Spleen (tissue), 7 donors: ENCODE results near the gene CCR9.

Experiments
- POLR2AphosphoS5 ChIP-seq, 3 donors: sonication (generic); formaldehyde crosslinking; IDR thresholded peaks; one replicate each; pipeline ENCODE4 v1.5.1; 2017; ENCODE audit warnings: antibody characterized with exemption in 3 of 3
- TF ChIP-seq, protein P1 (sequence below), 11 experiments: fragments of 200-600 bp in 7 of 11; fragments of 450-650 bp in 4 of 11; sonication (generic) in 4 of 11; IDR thresholded peaks in 8 of 11; conservative IDR thresholded peaks in 3 of 11; 1 replicate in 7 of 11; 2 replicates in 4 of 11; pipeline versions ENCODE4 v1.4.0 to v1.8.0; 2016 to 2021; ENCODE audit warnings: antibody characterized with exemption in 11 of 11, inconsistent platforms in 4 of 11, mild to moderate bottlenecking in 1 of 11
- donor health status: DM: no; HTN: no; CAD: no; lungs with moderate emphysema.
- donor health status: DM: no; HTN: no; CAD: no.
- donor health status: DM: no; HTN: no; CAD: no.

DNA sequence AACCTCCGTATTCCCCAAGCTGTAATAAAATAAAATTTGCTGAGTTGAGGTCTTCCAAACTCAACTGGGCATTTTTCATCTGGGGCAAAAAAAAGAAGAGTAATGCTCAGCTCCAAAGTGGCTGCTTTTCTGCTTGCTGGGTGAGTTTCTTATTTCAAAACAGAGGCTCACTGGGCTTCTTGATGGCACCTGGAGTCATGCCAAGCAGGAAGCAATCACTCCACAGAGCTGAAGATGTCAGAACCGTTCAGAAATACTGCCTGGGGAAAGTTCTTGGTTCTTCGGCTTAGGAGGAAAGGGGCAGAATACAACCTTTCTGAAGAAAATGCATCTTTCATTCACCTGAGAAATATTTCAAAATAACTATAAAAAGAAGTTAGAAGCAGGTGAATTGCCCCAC, 4.1 kb downstream of the CCR9 start:
- TF ChIP-seq, protein P1, sequence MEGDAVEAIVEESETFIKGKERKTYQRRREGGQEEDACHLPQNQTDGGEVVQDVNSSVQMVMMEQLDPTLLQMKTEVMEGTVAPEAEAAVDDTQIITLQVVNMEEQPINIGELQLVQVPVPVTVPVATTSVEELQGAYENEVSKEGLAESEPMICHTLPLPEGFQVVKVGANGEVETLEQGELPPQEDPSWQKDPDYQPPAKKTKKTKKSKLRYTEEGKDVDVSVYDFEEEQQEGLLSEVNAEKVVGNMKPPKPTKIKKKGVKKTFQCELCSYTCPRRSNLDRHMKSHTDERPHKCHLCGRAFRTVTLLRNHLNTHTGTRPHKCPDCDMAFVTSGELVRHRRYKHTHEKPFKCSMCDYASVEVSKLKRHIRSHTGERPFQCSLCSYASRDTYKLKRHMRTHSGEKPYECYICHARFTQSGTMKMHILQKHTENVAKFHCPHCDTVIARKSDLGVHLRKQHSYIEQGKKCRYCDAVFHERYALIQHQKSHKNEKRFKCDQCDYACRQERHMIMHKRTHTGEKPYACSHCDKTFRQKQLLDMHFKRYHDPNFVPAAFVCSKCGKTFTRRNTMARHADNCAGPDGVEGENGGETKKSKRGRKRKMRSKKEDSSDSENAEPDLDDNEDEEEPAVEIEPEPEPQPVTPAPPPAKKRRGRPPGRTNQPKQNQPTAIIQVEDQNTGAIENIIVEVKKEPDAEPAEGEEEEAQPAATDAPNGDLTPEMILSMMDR (IDR thresholded peaks at IDR 0.05 in 8 of 11, conservative IDR thresholded peaks at IDR 0.05 in 3 of 11), result no peak
- TF ChIP-seq POLR2AphosphoS5 (IDR thresholded peaks at IDR 0.05), result no peak
